DMS153 treated with DMSO at 0.1 percent for 48 hours (cell line): ENCODE data around the gene IKZF2.

ENCODE experiments used
- DNase-seq: peaks from one replicate; lab custom pipeline; 2025; ENCODE audit not compliant: unreplicated experiment; lab: John Stamatoyannopoulos, UW

Gene IKZF2

DNA sequence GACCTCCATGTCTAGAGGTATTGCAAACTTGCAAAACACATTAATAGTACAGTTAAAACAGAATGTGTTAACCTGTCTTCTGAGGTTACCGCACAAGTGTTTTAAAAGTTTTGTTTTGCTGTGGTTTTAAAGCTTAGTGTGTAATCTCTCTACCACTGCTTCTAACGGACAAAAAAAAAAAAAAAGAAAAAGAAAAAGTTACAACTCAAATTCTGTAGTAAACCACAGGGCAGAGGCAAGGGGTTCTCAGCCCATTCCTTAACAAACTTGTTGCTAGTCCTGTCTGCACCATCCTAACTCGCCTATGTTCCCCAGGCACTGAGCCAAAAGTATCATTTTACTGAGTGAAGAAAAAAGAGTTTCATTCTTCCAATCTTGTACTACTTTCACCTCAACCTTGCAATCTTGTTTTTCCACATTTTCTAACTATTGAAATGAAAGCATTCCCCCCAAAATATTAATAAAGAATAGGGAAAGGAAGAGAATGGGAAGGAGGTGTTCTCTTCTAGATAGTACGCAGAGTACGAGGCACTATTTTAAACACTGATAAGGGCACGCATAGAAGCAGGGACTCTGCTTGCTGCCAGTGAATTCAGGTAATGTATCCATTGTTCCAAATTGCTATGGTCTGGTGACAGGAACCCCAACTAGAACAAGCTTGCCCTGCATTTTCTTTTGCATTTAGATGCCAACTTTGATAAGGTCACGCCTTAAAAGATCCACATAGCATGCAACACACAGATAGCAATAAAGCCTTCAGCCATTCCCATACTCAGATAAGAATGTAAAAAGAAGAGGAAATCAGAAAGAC, 47.1 kb downstream of the IKZF2 start:
- no peak for DNase-seq

- peak; percentile 10 for DNase-seq
Observed at GRCh38 chr2:213101692-213102460, 49.5 kb downstream of the IKZF2 start.

DNA sequence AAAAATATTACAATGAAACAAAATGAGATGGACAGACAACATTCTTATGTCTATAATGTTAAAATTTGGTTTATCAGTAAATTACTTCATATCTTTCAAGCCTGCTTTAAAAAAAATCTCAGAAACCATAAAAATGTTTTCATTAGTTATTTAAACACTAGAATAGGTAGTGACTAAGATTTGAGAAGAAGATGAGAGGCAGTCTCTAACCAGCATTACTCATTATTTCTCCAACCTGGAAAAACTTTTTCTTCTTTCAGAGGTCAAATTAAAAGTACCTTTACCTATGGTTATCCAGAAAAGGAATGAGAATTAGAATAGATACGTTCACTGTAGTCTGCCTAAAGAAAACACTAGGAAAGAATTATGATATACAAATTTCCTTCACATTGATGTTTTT, 50.3 kb downstream of the IKZF2 start:
- no peak for DNase-seq

DNA sequence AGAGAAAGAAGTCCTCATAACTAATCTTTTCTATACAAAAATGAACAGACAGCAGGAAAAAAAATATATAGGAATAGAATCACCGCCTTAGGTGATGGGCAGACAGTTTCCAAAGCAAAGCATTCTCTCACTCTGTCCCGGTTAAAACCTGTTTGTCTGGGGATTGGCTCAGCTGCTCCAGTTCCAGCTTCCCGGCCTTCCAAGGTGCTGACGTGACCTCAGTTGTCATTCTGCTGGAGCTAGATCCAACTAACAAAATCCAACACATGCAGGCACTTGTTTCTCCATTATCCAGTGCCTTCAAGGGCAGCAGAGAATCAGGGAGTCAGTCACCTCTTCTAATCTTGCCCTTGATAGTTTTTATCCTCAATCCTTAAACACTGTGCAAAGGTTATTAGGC, 52.8 kb downstream of the IKZF2 start:
- no peak for DNase-seq

DNA sequence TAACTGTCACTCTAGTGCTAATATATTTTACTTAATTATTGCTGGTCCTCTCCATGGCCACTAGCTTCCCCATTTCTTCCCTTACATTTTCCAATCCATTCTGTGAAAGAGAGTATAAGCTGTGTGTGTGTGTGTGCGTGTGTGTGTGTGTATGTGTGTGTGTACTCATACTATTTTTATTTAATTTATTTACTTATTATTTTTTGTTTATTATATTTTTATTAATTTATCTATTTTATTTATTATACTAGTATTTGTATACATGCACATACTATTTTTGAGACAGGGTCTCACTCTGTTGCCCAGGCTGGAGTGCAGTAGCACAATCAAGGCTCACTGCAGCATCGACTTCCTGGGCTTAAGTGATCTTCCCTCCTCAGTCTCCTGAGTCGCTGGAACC, 59.6 kb downstream of the IKZF2 start:
- no peak for DNase-seq

DNA sequence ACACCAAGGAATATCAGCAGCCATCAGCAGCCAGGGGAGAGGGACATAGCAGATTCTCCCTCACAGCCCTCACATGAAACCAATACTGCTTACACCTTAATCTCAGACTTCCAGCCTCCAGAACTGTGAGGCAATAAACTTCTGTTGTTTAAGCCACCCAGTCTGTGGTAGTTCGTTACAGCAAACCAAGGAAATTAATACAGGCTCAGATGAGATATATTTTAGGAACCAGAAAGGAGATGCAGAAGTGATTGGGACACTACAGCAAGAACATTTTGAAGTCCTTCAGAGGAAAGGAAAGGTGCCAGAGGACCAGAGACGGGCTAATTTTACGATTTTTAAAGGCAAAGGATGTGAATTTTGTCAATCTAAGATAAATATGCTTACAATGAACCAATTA, 60.6 kb downstream of the IKZF2 start:
- DNase-seq: no peak

DNA sequence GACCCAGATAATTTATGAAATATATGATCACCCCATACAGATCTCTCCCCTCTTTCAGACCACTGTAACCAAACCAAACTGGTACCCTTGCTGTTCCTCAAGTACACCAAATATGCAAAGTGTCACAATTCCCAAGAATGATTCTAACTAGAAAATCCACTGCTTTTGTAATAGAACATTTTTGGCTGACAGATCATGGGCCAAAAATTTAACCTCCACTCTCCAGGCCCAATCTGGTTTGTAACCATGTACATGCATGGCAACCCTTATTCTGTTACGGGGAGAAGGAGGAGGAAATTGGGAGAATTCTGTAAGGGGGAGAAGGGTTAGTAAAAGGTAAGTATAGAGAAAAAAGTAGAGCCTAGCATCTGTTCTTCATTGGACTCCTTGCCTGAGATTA, 62.0 kb downstream of the IKZF2 start:
- DNase-seq: no peak

DNA sequence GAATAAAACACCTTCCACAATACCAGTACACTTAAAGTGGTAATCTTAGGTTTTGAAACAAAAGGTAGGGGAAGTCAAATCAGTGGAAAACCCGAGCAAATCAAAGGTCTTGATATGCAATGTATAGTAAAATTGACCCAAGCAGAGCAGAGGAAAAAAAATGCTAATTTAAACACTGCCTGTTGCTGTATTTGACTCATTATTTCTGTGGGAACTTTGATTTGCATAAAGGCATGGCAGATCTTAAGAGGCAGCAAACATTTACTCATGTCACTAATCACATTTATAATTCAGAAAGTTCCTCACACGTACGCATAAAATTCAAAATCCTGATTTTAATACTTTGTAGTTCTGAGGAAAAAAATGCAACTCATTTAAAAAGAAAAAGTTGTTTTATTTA, 64.4 kb downstream of the IKZF2 start:
- no peak for DNase-seq

DNA sequence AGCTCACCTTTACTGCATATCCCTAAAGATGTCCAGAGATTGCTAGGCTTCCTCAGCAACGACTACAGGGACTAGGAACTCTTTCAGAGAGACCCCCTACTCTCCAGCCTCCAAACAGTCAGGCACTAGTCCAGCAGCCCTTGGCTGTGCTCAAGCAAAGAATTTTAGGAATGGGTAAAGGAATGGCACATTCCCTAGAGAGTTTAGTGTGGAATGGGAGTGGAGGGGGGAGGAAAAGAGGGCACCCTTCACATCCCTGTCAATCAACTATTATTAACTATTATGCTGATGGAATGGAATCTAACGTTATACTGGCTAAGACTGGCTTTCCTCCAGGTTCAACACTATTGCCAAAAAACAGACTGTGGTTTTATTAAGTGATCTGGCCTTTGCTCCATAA, 64.8 kb downstream of the IKZF2 start:
- no peak for DNase-seq

GRCh38 chr2:213086050-213086449, 65.4 kb downstream of the IKZF2 start:
- no peak for DNase-seq

DNA sequence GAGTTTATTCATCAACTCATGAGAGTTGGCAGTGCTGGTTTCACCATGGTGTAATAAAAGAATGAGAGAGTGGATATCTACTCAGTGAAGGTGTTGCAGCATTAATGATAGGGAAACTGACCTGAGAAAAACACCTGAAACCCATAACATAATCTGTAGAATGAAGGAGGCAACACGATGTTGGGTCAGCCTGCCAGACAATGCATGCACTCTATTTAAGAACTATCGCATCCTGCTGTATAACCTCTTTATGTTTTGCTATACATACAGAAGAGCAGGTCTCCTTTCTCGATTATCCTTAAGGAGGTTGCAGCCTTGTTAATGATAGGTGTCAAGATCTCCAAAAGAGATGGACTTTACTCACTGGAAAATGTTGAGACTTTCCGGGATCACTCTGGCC, 65.9 kb downstream of the IKZF2 start:
- DNase-seq: no peak

- DNase-seq: no peak
Observed at GRCh38 chr2:213084261-213084660, 67.2 kb downstream of the IKZF2 start.

DNA sequence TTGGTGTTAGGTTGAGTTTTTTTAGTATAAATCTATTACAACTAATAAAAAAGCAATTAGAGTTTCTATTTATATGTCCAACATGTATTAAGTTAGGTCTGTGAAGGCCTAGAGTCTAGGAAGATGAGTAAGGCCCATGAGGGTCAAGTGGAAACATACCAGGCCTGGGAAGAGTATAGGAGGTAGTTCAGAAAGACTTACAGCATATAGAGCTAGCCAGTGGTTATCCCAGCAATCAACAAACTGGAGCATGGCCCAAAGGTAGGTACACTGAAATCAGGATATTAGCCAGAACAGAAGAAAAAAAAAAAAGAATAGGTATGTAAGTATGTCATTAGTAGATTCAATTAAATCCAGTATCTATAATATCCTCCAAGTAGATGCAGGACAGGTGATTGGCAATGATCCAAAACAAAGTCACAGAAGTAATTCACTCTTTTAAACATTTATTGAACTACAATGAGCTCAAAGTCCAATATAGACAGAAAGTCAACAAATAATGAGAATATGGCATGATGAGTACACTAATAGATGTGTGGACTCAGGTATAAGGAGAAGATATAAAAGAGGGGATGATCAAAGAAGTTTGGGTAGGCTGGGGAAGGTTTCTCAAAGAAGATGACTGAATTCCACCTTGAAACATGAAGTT, 70.3 kb downstream of the IKZF2 start:
- DNase-seq: no peak

DNA sequence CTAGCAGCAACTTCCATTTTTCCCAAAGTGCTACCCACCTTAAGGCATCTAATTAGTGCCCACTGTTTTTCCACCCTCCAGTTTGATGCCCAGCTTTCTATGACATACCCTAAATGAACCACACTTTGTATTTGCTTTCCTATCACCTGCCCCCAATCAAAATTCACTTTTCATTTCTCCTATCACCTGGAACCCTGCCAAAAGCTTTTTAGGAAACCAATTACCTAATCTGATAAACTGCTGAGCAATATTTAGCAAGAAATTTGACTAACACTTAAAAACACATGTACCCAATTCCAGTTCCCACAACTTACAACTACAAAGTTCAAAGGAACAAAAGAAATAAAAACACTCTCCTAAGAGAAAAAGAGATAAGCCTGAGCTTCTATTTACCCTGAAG, 71.7 kb downstream of the IKZF2 start:
- DNase-seq: no peak

- no peak for DNase-seq
Observed at GRCh38 chr2:213078686-213079085, 72.7 kb downstream of the IKZF2 start.

- DNase-seq: no peak
Observed at GRCh38 chr2:213069531-213069930, 81.9 kb downstream of the IKZF2 start.

DNA sequence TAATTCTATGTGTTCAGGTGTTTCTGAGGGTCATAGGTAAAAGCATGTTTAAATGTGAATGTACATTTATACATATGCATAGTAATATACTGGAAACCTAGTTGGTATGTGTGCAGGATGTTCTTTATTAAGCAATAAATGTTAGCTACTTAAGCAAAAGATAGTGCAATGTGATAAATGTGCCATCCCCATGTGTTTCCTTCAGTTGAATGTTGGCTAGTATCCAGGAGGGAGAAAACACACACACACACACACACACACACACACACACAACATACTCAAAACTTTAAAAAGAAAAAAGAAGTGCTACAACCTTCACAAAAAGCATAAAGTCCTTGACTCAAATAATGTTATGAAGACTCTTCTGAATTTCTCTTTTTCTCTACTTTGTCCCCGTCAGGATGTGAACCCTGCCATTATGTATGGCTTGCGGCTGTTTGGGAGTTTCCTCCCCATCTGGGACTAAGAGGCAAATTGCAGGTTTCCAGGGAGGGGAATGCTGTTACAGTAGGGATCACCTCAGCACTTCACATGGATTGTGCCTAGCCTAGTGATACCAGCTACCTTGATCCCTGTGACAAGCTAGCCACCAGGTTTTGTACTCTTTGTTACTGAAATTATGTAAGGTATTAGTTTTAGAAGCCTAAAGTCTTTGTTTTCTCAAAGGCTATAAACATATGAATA, 82.6 kb downstream of the IKZF2 start:
- no peak for DNase-seq

- no peak for DNase-seq
Observed at GRCh38 chr2:213067888-213068287, 83.5 kb downstream of the IKZF2 start.

DNA sequence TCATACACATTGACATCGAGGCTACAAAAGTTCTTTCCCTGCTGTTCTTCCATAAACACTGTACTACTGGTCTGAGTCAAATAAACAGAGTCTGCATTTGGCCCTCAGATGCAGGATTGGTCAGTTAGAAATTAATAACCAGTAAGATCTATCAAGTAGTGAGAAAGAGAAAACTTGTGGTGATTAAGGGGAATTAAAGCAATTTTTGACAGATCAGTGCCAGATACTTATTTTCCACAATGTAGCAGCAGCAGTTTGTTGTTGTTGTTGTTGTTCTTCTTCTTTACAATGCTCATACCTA, 85.0 kb downstream of the IKZF2 start:
- DNase-seq: no peak

GRCh38 chr2:213065583-213066442, 85.6 kb downstream of the IKZF2 start:
- peak; percentile 70 for DNase-seq

DNA sequence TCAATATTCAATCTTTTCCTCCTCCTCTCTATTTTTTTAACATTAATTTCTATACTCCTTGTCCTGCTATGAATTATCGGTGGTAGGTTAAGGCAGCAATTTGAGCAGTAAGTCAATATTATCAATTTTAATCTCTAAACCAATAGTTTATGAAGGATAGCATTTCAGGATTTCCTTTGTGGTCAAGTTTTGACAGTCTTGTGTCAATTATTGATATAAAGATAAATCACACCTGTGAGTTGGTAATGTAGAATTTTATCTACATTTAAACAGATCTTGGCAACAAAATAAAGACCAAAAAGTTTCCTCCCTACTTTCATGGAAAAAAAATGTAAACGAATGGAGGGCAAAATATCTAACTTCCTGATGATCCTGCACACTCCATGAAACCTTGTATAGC, 87.3 kb downstream of the IKZF2 start:
- no peak for DNase-seq
